Aorta (tissue), 5 donors: ENCODE results near the gene CD99L2. TPM values are rescaled to one million over a fixed set of nuclear protein-coding genes. Genes with fewer than 3 reads are reported as not detected.

Experiments used
- ATAC-seq: fragments of 200-7000 bp; cut with Tn5 transposase; one replicate; pipeline ENCODE4 v1.9.1; 2022; ENCODE audit warnings: moderate library complexity; ENCODE audit not compliant: low FRiP score
- DNase-seq, 2 donors: peaks; one replicate each; pipeline ENCODE4 v3.0.0-alpha.2; 2020
- H3K27ac ChIP-seq, 2 donors: one replicate each; pipeline ENCODE4 v1.5.1; 2013; ENCODE audit warnings: low read length in 2 of 2, mild to moderate bottlenecking in 2 of 2, moderate library complexity in 2 of 2, control low read depth in 1 of 2, inconsistent platforms in 1 of 2, low read depth in 1 of 2
- H3K27me3 ChIP-seq, 2 donors: one replicate each; pipeline ENCODE4 v1.6.1; 2013; ENCODE audit warnings: control low read depth in 1 of 2, low read length in 1 of 2, mild to moderate bottlenecking in 1 of 2, moderate library complexity in 1 of 2; ENCODE audit not compliant: insufficient read depth in 2 of 2, control insufficient read depth in 1 of 2
- H3K36me3 ChIP-seq, 2 donors: one replicate each; pipeline ENCODE4 v1.6.1; 2013; ENCODE audit warnings: control low read depth in 1 of 2, low read length in 1 of 2, mild to moderate bottlenecking in 1 of 2; ENCODE audit not compliant: insufficient read depth in 2 of 2, control insufficient read depth in 1 of 2
- H3K4me1 ChIP-seq, 2 donors: one replicate each; pipeline ENCODE4 v1.6.1; 2013; ENCODE audit warnings: low read length in 2 of 2, control low read depth in 1 of 2, mild to moderate bottlenecking in 1 of 2, moderate library complexity in 1 of 2; ENCODE audit not compliant: insufficient read depth in 2 of 2, control insufficient read depth in 1 of 2
- H3K4me3 ChIP-seq, 2 donors: one replicate each; pipeline ENCODE4 v1.5.1; 2013; ENCODE audit warnings: low read length in 2 of 2, control low read depth in 1 of 2, mild to moderate bottlenecking in 1 of 2
- H3K9me3 ChIP-seq: one replicate; pipeline ENCODE4 v1.6.1; 2013; ENCODE audit warnings: mild to moderate bottlenecking, low read length; ENCODE audit not compliant: control insufficient read depth
- WGBS, 2 donors: extraction: QIAGEN DNeasy Blood & Tissue Kit; methylation state at CpG; one replicate each; pipeline ENCODE4 v1.1.7; 2013; 5-methylcytosine and 5-hydroxymethylcytosine counted together
- intact Hi-C, 2 donors: fragments of 100-400 bp; cut with DNase I; formaldehyde crosslinking; loops; one replicate each; pipeline versions ENCODE4 v1.14.2 to v1.15.0; 2022
- polyA plus RNA-seq, 2 donors: library from polyadenylated mRNA; stranded (reverse); fragments of 200-250 nt; gene quantifications; one replicate each; pipeline ENCODE4 v1.2.3, GENCODE V29; 2013
- total RNA-seq, 2 donors: library from RNA; stranded (reverse); fragmentation: NEBNext Ultra II Directional; extraction: Animal tissue kit (Norgen Biotek cat#: 25700); gene quantifications; one replicate each; pipeline ENCODE4 v1.2.1, GENCODE V29; 2021
- donor health status: healthy with polysubstance abuse.
- donor health status: Bipolar disorder and iron deficiency.
- donor health status: DM: no; HTN: no; CAD: no.
- donor health status: DM: no; HTN: no; CAD: no.
- donor health status: DM: yes; HTN: yes; CAD: no.

The CD99L2 gene
- total and polyA plus RNA-seq, 4 donors, result 22.9 to 56.2 (median 47.6) TPM

GRCh38 chrX:150763303-150763797 lies 135.1 kb downstream of the CD99L2 start:
- Histone ChIP-seq H3K4me3 (no peak overlapping the region), H3K4me1 (no peaks in the 10 kb centered on the region), H3K9me3 (no peaks in the 10 kb centered on the region), H3K27me3 (no peaks in the 10 kb centered on the region), H3K27ac (no peak overlapping the region), H3K36me3 (no peaks in the 10 kb centered on the region)
- 64 to 68% methylated on average over 13 of the region's 13 CpGs for WGBS, 2 donors
- intact Hi-C loops, result no loop called here
- no peak for DNase-seq
- no peak for ATAC-seq

GRCh38 chrX:150762258-150763165 lies 136.0 kb downstream of the CD99L2 start:
- Histone ChIP-seq H3K9me3 (no peaks in the 10 kb centered on the region), H3K4me3 (no peak overlapping the region), H3K27ac (no peak overlapping the region), H3K36me3 (no peaks in the 10 kb centered on the region), H3K27me3 (no peaks in the 10 kb centered on the region), H3K4me1 (no peaks in the 10 kb centered on the region)
- DNase-seq, result no peak
- ATAC-seq, result no peak
- 77 to 79% methylated on average over 36 of the region's 36 CpGs for WGBS, 2 donors
- intact Hi-C loops, result no loop called here

- Histone ChIP-seq H3K4me3 (no peak overlapping the region), H3K36me3 (no peaks in the 10 kb centered on the region), H3K4me1 (no peaks in the 10 kb centered on the region), H3K27ac (no peak overlapping the region), H3K27me3 (no peaks in the 10 kb centered on the region), H3K9me3 (no peaks in the 10 kb centered on the region)
- no peak for DNase-seq
- no peak for ATAC-seq
- WGBS, 2 donors, result 73 to 75% methylated on average over 8 of the region's 8 CpGs
- intact Hi-C loops, result no loop called here
These were observed 136.7 kb downstream of the CD99L2 start for GRCh38 chrX:150761819-150762216.

- H3K27ac ChIP-seq, result no peak overlapping the region
- WGBS, 2 donors, result 59 to 69% methylated on average over 6 to 7 of the region's 7 CpGs
- H3K4me3 ChIP-seq, result no peak overlapping the region
- no peak for DNase-seq
- intact Hi-C loops, result no loop called here
- H3K36me3 ChIP-seq, result no peaks in the 10 kb centered on the region
- no peaks in the 10 kb centered on the region for H3K9me3 ChIP-seq
- no peak for ATAC-seq
- H3K4me1 ChIP-seq, result no peaks in the 10 kb centered on the region
- no peaks in the 10 kb centered on the region for H3K27me3 ChIP-seq
These were observed 137.2 kb downstream of the CD99L2 start for GRCh38 chrX:150761176-150761818.

GRCh38 chrX:150759568-150760416 lies 138.7 kb downstream of the CD99L2 start:
- no peak overlapping the region for H3K4me3 ChIP-seq
- no peaks in the 10 kb centered on the region for H3K4me1 ChIP-seq
- intact Hi-C loops, result no loop called here
- no peak overlapping the region for H3K27ac ChIP-seq
- WGBS, 2 donors, result 81 to 90% methylated on average over 22 of the region's 22 CpGs
- no peaks in the 10 kb centered on the region for H3K27me3 ChIP-seq
- no peaks in the 10 kb centered on the region for H3K36me3 ChIP-seq
- DNase-seq, result no peak
- no peaks in the 10 kb centered on the region for H3K9me3 ChIP-seq
- no peak for ATAC-seq

- WGBS, 2 donors, result 88 to 94% methylated on average over 5 of the region's 5 CpGs
- Histone ChIP-seq H3K27me3 (no peaks in the 10 kb centered on the region), H3K4me3 (no peak overlapping the region), H3K36me3 (no peaks in the 10 kb centered on the region), H3K9me3 (no peaks in the 10 kb centered on the region), H3K4me1 (no peaks in the 10 kb centered on the region), H3K27ac (no peak overlapping the region)
- intact Hi-C loops, result no loop called here
- ATAC-seq, result no peak
- DNase-seq, result no peak
These were observed 141.1 kb downstream of the CD99L2 start for GRCh38 chrX:150757371-150757770.

GRCh38 chrX:150753968-150754367 lies 144.5 kb downstream of the CD99L2 start:
- Histone ChIP-seq H3K4me1 (no peaks in the 10 kb centered on the region), H3K4me3 (no peak overlapping the region), H3K27me3 (no peaks in the 10 kb centered on the region), H3K9me3 (no peaks in the 10 kb centered on the region), H3K36me3 (no peaks in the 10 kb centered on the region), H3K27ac (no peak overlapping the region)
- DNase-seq (no peak), ATAC-seq (no peak)
- WGBS, 2 donors, result 83 to 90% methylated on average over 4 of the region's 4 CpGs
- intact Hi-C loops, result no loop called here

- DNase-seq (no peak), ATAC-seq (no peak)
- Histone ChIP-seq H3K36me3 (no peaks in the 10 kb centered on the region), H3K4me3 (no peak overlapping the region), H3K9me3 (no peaks in the 10 kb centered on the region), H3K4me1 (no peaks in the 10 kb centered on the region), H3K27ac (no peak overlapping the region), H3K27me3 (no peaks in the 10 kb centered on the region)
- intact Hi-C loops, result no loop called here
- 81 to 82% methylated on average over 4 of the region's 4 CpGs for WGBS, 2 donors
These were observed 145.1 kb downstream of the CD99L2 start for GRCh38 chrX:150753357-150753756.
